Hepatocyte (in vitro differentiated cells): ENCODE data around the gene DOCK2.

Source experiments
- CTCF ChIP-seq: fragments of 200-600 bp; sonication (generic); IDR thresholded peaks from 2 replicates; pipeline ENCODE4 v1.5.1; 2016; ENCODE audit warnings: antibody characterized with exemption, mild to moderate bottlenecking; ENCODE audit not compliant: poor library complexity
- EZH2 ChIP-seq: fragments of 200-600 bp; sonication (generic); IDR thresholded peaks from 2 replicates; pipeline ENCODE4 v1.6.1; 2016; ENCODE audit warnings: antibody characterized with exemption, mild to moderate bottlenecking, borderline replicate concordance

DNA sequence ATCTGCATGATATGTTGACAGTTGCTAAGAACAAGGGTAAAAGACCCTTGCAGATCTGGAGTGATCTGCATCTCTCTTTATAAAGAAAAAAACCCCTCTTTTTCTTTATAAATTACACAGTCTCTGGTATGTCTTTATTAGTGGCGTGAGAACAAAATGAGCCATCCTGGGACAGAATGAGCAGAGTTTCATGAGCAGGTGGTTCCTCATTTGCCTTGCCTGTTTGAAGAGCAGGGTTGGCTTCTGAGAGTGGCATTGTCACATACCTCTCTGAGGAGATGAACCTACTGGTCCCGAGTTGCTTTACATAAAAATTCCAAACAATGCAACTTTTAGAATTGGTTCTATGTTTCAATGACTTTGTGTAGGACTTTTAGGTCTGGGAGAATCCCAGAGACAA lies 249.0 kb downstream of the DOCK2 start:
- TF ChIP-seq EZH2 (no peak), CTCF (no peak)
